Neuronal stem cell (in vitro differentiated cells): ENCODE measurements around the gene PTPRD.
A peak's percentile ranks its signal among the peaks of the same experiment; 100 is the strongest.

Experiments
- DNase-seq: peaks from one replicate; pipeline ENCODE4 v3.0.0-alpha.2; 2013; ENCODE audit warnings: low spot score
- H2AFZ ChIP-seq: one replicate; pipeline ENCODE4 v1.6.1; 2013; ENCODE audit warnings: mild to moderate bottlenecking, low read length, inconsistent platforms
- H2AK5ac ChIP-seq: 2 replicates; pipeline ENCODE4 v1.6.1; 2013; ENCODE audit warnings: low read depth, mild to moderate bottlenecking, inconsistent platforms, low read length, moderate library complexity, mixed read lengths
- H2BK120ac ChIP-seq: 2 replicates; pipeline ENCODE4 v1.6.1; 2013; ENCODE audit warnings: low read depth, mild to moderate bottlenecking, inconsistent platforms, low read length, moderate library complexity, mixed read lengths
- H2BK12ac ChIP-seq: one replicate; pipeline ENCODE4 v1.6.1; 2013; ENCODE audit warnings: low read length, inconsistent platforms
- H2BK15ac ChIP-seq: 2 replicates; pipeline ENCODE4 v1.6.1; 2013; ENCODE audit warnings: mild to moderate bottlenecking, low read length, inconsistent platforms, mixed read lengths
- H2BK5ac ChIP-seq: one replicate; pipeline ENCODE4 v1.6.1; 2013; ENCODE audit warnings: inconsistent platforms, mild to moderate bottlenecking, low read length, moderate library complexity
- H3K14ac ChIP-seq: one replicate; pipeline ENCODE4 v1.6.1; 2013; ENCODE audit warnings: low read length, inconsistent platforms
- H3K18ac ChIP-seq: 2 replicates; pipeline ENCODE4 v1.6.1; 2013; ENCODE audit warnings: low read length, inconsistent platforms
- H3K23ac ChIP-seq: 2 replicates; pipeline ENCODE4 v1.6.1; 2013; ENCODE audit warnings: low read depth, mild to moderate bottlenecking, mixed read lengths, low read length, inconsistent platforms; ENCODE audit not compliant: poor library complexity
- H3K27ac ChIP-seq: replicated peaks from 3 replicates; pipeline ENCODE4 v1.5.1; 2013; ENCODE audit warnings: low read length, inconsistent platforms
- H3K27me3 ChIP-seq, 3 experiments: 2 replicates each; pipeline ENCODE4 v1.6.1; 2013; ENCODE audit warnings: low read length in 3 of 3, mild to moderate bottlenecking in 2 of 3, inconsistent platforms in 1 of 3, low read depth in 1 of 3, mixed read lengths in 1 of 3, moderate library complexity in 1 of 3; ENCODE audit not compliant: control insufficient read depth in 3 of 3, insufficient read depth in 3 of 3
- H3K36me3 ChIP-seq, 2 donors: replicated peaks in 1 of 2; 2 replicates each; pipeline ENCODE4 v1.6.1; 2013; ENCODE audit warnings: low read length in 2 of 2; ENCODE audit not compliant: control insufficient read depth in 2 of 2, insufficient read depth in 2 of 2
- H3K4ac ChIP-seq: 2 replicates; pipeline ENCODE4 v1.6.1; 2013; ENCODE audit warnings: inconsistent platforms, mild to moderate bottlenecking, low read length, moderate library complexity
- H3K4me1 ChIP-seq, 2 donors: 1 replicate in 1 of 2; 2 replicates in 1 of 2; pipeline ENCODE4 v1.6.1; 2013; ENCODE audit warnings: low read length in 2 of 2, low read depth in 1 of 2; ENCODE audit not compliant: control insufficient read depth in 2 of 2, insufficient read depth in 1 of 2
- H3K4me2 ChIP-seq: one replicate; pipeline ENCODE4 v1.6.1; 2013; ENCODE audit warnings: mild to moderate bottlenecking, low read length, inconsistent platforms; ENCODE audit not compliant: insufficient read depth, poor library complexity, severe bottlenecking
- H3K4me3 ChIP-seq, 2 donors: 2 replicates each; pipeline ENCODE4 v1.5.1; 2013; ENCODE audit warnings: low read length in 2 of 2, mild to moderate bottlenecking in 2 of 2, inconsistent platforms in 1 of 2, moderate library complexity in 1 of 2
- H3K79me1 ChIP-seq: one replicate; pipeline ENCODE4 v1.6.1; 2013; ENCODE audit warnings: low read depth, mild to moderate bottlenecking, inconsistent platforms, low read length, moderate library complexity
- H3K9ac ChIP-seq: one replicate; pipeline ENCODE4 v1.6.1; 2013; ENCODE audit warnings: mild to moderate bottlenecking, low read depth, low read length, inconsistent platforms; ENCODE audit not compliant: poor library complexity
- H3K9me3 ChIP-seq, 2 donors: replicated peaks in 1 of 2; 2 replicates each; pipeline versions ENCODE3 to v1.6.1; 2013; ENCODE audit warnings: low read length in 2 of 2, mild to moderate bottlenecking in 2 of 2, inconsistent platforms in 1 of 2, low read depth in 1 of 2, mixed read lengths in 1 of 2, moderate library complexity in 1 of 2; ENCODE audit not compliant: control insufficient read depth in 2 of 2, insufficient read depth in 1 of 2
- H4K8ac ChIP-seq: one replicate; pipeline ENCODE4 v1.6.1; 2013; ENCODE audit warnings: low read depth, mild to moderate bottlenecking, inconsistent platforms, low read length, moderate library complexity
- H4K91ac ChIP-seq: one replicate; pipeline ENCODE4 v1.6.1; 2013; ENCODE audit warnings: low read length, low read depth, mild to moderate bottlenecking, inconsistent platforms; ENCODE audit not compliant: poor library complexity
- WGBS, 2 donors: extraction: QIAGEN DNeasy Blood & Tissue Kit; methylation state at CpG; one replicate each; pipeline ENCODE4 v1.1.7; 2013; ENCODE audit warnings: missing lambda C conversion rate in 2 of 2, mixed read lengths in 1 of 2; ENCODE audit not compliant: insufficient read length in 2 of 2, insufficient replicate concordance in 1 of 2; ENCODE audit errors: extremely low coverage in 2 of 2; 5-methylcytosine and 5-hydroxymethylcytosine counted together

The PTPRD gene

GRCh38 chr9:9174358-9174757 is 1438.4 kb downstream of the PTPRD start:
- Histone ChIP-seq H2AK5ac (no peak overlapping the region), H4K8ac (no peak overlapping the region), H2BK15ac (no peak overlapping the region), H3K9ac (no peak overlapping the region), H3K18ac (no peak overlapping the region), H3K27me3 (no peaks in the 10 kb centered on the region), H2BK5ac (no peak overlapping the region), H3K9me3 (no peaks in the 10 kb centered on the region), H2AFZ (no peak overlapping the region), H3K27ac (no peak overlapping the region), H2BK12ac (no peak overlapping the region), H3K14ac (no peak overlapping the region), H3K4ac (no peak overlapping the region), H3K4me2 (no peak overlapping the region), H3K23ac (no peak overlapping the region), H3K79me1 (no peaks in the 10 kb centered on the region), H3K4me3 (no peak overlapping the region), H2BK120ac (no peak overlapping the region), H3K4me1 (peaks cover 0 to 4% of the 10 kb centered on the region in 2 donors), H4K91ac (no peak overlapping the region), H3K36me3 (no peaks in the 10 kb centered on the region)
- DNase-seq, result no peak

DNA sequence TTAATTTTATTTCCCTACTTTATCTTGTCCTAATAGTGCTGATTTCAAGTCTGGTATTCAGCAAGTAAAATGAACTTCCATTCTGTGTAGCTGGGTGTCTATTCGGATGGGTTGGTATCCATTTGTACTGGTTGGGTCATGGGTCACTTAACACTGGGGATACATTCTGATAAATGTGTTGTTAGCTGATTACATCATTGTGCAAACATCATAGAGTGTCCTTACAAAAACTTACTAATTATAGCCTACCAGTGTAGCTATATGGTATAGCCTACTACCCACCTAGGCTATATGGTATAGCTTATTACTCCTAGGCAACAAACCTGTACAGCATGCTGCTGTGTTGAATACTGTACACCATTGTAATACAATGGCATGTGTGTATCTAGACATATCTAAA is 1439.5 kb downstream of the PTPRD start:
- no peak overlapping the region for H3K14ac ChIP-seq
- H4K8ac ChIP-seq, result no peak overlapping the region
- peaks cover 0 to 4% of the 10 kb centered on the region in 2 donors for H3K4me1 ChIP-seq
- no peak for DNase-seq
- H3K4me2 ChIP-seq, result no peak overlapping the region
- H2AK5ac ChIP-seq, result no peak overlapping the region
- no CpG with 5 or more reads among the region's 1 CpG for WGBS, 2 donors
- no peak overlapping the region for H2AFZ ChIP-seq
- H3K79me1 ChIP-seq, result no peaks in the 10 kb centered on the region
- H2BK15ac ChIP-seq, result no peak overlapping the region
- H3K23ac ChIP-seq, result no peak overlapping the region
- no peaks in the 10 kb centered on the region for H3K36me3 ChIP-seq
- no peak overlapping the region for H2BK5ac ChIP-seq
- H3K4me3 ChIP-seq, result no peak overlapping the region
- H2BK12ac ChIP-seq, result no peak overlapping the region
- no peaks in the 10 kb centered on the region for H3K9me3 ChIP-seq
- H3K27me3 ChIP-seq, result no peaks in the 10 kb centered on the region
- no peak overlapping the region for H4K91ac ChIP-seq
- H2BK120ac ChIP-seq, result no peak overlapping the region
- no peak overlapping the region for H3K27ac ChIP-seq
- H3K9ac ChIP-seq, result no peak overlapping the region
- no peak overlapping the region for H3K4ac ChIP-seq
- no peak overlapping the region for H3K18ac ChIP-seq

- Histone ChIP-seq H3K79me1 (no peaks in the 10 kb centered on the region), H4K91ac (no peak overlapping the region), H3K4ac (no peak overlapping the region), H2BK120ac (no peak overlapping the region), H3K27me3 (no peaks in the 10 kb centered on the region), H3K36me3 (no peaks in the 10 kb centered on the region), H3K9me3 (no peaks in the 10 kb centered on the region), H2BK12ac (no peak overlapping the region), H2BK5ac (no peak overlapping the region), H3K4me3 (no peak overlapping the region), H3K18ac (no peak overlapping the region), H2AK5ac (no peak overlapping the region), H3K23ac (no peak overlapping the region), H3K27ac (peak overlapping the region; percentile 2), H3K14ac (no peak overlapping the region), H3K4me2 (no peak overlapping the region), H4K8ac (no peak overlapping the region), H2AFZ (peak overlapping the region; percentile 19), H3K4me1 (peaks cover 0 to 4% of the 10 kb centered on the region in 2 donors), H3K9ac (no peak overlapping the region), H2BK15ac (no peak overlapping the region)
- no CpG with 5 or more reads among the region's 4 CpGs for WGBS, 2 donors
- DNase-seq, result peak; percentile 6
These were observed 1442.2 kb downstream of the PTPRD start for GRCh38 chr9:9170439-9171134.

DNA sequence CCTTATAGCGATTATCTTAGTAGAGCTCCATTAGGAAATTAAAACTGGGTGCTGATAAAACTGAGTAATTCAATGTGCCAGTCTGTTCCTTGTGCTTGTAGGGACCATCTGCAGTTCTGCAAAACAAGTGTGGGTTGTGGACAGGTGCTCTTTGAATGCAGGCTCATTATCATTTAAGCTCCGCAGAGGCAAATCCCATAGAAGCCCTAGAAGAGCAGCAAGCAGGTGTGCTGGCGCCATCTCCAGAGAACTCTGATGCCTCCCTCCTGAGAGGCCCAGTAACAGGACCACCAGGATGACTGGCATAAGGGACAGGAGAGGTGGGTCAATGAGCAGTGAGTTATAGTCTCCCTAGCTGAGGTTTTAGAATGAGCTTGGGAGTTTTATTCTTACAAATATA is 1470.8 kb downstream of the PTPRD start:
- Histone ChIP-seq H3K9ac (no peak overlapping the region), H2BK15ac (no peak overlapping the region), H3K4ac (no peak overlapping the region), H3K4me2 (no peak overlapping the region), H3K27ac (no peak overlapping the region), H2BK120ac (no peak overlapping the region), H2AFZ (no peak overlapping the region), H3K23ac (no peak overlapping the region), H2BK5ac (no peak overlapping the region), H3K4me1 (no peaks in the 10 kb centered on the region), H3K27me3 (no peaks in the 10 kb centered on the region), H4K91ac (no peak overlapping the region), H3K4me3 (no peak overlapping the region), H3K36me3 (no peaks in the 10 kb centered on the region), H4K8ac (no peak overlapping the region), H3K9me3 (no peaks in the 10 kb centered on the region), H3K14ac (no peak overlapping the region), H2BK12ac (no peak overlapping the region), H3K18ac (no peak overlapping the region), H2AK5ac (no peak overlapping the region), H3K79me1 (no peaks in the 10 kb centered on the region)
- WGBS, 2 donors, result no CpG with 5 or more reads among the region's 3 CpGs
- DNase-seq, result no peak
